ENCODE measurements around the gene DNAJB14.

GRCh38 chr4:99986792-99987191, 40.4 kb upstream of the DNAJB14 start:
- no peak for TF ChIP-seq POLR2AphosphoS5 (IDR thresholded peaks at IDR 0.05)
- TF ChIP-seq, protein P1, sequence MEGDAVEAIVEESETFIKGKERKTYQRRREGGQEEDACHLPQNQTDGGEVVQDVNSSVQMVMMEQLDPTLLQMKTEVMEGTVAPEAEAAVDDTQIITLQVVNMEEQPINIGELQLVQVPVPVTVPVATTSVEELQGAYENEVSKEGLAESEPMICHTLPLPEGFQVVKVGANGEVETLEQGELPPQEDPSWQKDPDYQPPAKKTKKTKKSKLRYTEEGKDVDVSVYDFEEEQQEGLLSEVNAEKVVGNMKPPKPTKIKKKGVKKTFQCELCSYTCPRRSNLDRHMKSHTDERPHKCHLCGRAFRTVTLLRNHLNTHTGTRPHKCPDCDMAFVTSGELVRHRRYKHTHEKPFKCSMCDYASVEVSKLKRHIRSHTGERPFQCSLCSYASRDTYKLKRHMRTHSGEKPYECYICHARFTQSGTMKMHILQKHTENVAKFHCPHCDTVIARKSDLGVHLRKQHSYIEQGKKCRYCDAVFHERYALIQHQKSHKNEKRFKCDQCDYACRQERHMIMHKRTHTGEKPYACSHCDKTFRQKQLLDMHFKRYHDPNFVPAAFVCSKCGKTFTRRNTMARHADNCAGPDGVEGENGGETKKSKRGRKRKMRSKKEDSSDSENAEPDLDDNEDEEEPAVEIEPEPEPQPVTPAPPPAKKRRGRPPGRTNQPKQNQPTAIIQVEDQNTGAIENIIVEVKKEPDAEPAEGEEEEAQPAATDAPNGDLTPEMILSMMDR (IDR thresholded peaks at IDR 0.05), result no peak

All from stomach (tissue), 4 donors.